NCI-H146 treated with DMSO at 0.1 percent for 48 hours (cell line): Measurements from ENCODE around the gene B3GLCT.
A peak's percentile ranks its signal among the peaks of the same experiment; 100 is the strongest.
"Not testable (repeated sequence)": the region's sequence is repeated elsewhere in the genome, so short reads cannot be mapped to it uniquely, and the experiment has no call there.

Source experiments
- DNase-seq: peaks from one replicate; lab custom pipeline; 2025; ENCODE audit not compliant: unreplicated experiment; lab: John Stamatoyannopoulos, UW

B3GLCT gene

DNA sequence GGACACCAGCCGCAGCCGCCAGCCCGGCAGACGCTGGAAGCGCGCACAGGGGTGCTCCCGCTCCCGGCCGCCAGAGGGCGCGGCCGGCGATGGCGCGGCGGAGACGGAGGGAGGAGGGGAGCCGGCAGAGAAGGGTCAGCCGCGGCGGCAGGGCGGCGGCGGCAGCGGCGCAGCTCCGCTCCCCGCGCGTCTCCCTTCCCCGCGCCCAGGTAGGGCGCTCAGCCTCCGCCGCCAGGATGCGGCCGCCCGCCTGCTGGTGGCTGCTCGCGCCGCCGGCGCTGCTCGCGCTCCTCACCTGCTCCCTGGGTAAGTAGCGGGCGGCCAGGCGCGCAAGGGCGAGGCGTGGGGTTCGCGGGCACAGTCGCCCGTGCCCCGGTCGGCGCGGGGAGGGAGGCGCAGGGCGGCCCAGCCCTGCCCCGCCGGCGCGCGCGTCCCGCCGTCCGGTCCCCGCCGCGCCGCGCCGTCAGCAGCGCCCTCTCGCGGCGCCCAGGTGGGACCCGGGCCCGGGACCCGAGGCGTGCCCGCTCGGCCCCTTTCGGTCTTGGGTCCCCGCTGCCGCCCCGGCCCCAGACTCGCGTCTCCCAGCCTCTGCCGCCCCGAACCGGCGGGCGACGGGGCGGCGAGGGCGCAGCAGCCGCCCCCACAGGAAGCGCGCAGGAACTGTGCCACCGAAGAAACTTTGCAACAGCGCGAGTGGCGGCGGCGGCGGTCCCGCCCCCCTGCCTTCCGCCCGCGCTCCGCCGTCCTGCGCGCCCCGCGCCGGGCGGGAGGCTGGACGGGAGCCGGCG is at the start of gene B3GLCT:
B3GLCT (plus strand) TSS at position 127 of the 788 bp plus-strand sequence; CDS start at position 237, 110 bp downstream.
- DNase-seq = peak; percentile 61

DNA sequence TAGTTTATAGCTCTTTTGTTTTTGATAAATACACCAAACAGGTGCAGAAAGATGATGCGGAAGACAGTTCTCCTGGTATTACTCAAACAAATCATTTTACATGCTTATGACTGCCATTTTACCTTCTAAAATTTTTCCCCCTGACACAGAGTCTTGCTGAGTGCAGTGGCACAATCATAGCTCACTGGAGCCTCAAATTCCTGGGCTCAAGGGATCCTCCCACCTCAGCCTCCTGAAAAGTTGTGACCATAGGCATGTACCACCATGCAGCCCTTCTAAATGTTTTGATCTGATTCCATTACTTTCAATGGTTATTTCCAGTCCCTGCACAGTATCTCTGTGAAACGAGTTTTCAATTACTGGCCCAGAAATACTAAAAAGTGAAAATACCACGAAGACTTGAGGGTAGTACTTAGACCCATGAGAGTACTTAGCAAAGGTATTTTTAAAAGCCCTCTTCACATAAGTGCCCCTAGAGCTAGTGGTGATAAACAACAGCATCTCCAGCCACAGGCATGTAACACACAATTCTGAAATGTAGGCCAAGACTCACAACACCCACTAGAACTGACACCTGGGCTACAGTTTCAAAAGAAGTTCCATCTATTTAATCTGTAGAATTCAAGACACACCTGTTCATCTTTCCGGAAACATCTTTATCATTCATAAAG is 49.3 kb upstream of the B3GLCT start:
- DNase-seq = no peak

DNA sequence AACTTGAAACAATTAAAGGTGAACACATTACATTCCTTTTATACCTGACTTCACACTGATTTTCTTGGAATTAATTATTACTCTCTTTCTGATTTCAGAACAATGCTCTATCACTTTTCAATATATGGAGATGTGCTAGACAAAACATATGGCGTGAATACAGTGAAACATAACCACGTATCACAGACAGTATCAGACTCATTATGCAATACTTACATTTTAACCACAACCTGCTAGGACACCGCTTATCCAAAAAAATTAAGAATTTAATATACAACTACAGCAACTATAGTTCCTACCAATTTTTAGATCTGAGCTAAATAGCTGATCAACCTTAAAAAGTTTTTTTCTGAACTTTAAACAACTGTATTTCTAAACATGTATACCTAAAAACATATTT is 47.9 kb upstream of the B3GLCT start:
- DNase-seq = no peak

DNA sequence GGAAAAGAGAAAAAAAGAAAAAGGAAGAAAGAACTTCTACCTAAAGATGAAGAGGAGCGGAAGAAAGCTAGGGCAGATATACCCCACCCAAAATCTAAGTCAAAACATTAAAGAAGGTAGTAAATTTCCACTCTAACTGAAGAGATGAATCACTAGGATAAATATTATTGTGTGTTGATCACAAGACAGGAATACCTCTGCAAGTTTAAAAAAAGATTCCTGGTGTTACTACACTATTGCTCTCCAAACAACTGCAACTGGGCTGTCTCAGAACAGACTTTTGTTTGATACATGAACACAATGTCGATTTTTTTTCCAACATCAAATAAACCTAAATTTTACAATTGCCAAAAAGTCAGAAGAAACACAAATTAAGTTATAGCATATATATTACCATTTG is 44.8 kb upstream of the B3GLCT start:
- no peak for DNase-seq

DNA sequence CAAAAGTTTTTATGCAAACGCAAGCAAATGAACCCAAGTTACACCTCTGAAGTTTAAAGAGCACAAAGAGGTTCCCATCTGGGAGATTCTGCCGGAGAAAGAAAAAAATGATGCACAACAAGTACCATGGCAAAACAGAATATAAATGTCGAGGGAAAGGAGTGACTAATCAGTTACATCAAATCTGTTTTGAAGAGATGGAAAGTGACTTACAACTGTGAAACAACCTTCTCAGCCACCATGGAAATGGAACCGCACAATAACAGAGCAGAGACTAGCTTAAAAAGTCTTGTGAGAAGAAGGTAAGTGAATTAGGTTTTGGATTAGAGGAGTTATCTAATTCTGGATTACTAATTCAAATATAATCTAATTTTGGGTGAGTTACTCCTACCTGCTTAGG is 40.5 kb upstream of the B3GLCT start:
- no peak for DNase-seq

DNA sequence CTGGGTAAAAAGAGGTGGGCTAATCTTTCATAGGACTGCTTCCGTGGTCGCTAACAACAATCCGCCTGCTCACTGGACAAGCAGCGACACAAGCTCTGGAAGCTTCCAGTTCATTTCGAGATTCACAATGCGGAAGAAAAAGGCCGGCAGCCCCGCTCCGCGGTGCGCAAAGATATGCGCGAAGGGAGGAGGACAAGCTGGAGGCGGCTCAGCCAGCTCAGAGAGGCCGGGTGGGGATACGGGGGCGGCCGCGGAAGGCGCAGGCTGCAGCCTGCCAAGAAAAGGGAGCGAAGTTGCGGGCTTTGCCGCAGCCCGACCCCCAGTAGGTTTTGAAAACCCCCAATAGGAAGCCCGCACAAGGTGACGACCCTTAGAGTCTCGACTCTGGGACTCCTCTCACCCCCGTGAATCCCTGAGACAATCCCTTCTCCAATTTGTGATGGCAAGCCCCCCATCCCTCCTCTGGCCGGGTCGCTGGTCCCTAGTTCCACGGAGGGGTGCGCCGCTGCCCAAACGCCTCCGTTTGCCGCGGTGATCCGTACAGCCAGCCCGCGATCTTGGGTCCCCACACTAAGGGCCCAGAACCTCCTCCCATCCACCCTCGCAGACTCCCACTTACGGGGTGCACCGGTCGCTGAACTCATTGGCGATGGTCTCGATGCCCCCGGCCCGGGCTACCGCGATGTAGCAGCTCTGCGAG is 38.8 kb upstream of the B3GLCT start:
- DNase-seq = peak; percentile 25

DNA sequence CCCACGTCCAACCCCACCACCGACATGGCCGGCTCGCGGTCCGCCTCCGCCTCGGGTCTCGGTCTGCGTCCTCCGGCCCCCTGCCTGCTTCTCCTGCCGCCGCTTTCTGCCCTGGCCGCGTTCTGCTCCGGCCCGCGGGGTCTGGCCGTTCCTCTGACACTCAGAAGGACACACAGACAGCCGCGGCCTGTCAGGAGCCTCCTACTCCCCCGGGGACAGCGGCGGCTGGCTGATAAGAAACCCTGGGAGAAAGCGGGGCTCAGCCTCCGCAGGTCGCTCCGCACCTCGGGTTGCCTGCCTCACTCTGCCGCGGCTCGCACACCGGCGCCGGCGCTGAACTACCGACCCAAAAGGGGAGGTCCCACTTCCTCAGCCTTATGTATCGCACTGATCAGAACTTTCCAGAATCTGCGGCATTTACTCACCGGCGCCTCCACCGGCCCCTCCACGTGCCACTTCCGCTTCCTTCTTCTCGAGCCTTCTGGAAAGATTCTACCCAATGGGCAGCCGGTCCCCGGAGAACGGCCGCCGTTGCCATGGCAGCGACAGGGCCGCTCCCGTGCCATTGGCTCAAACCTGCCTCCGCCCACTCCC is 38.1 kb upstream of the B3GLCT start, which contains the start of gene HSPH1:
HSPH1 (minus strand) TSS at position 348 of the 594 bp plus-strand sequence; CDS start at position 26, 322 bp downstream.
- DNase-seq = peak; percentile 95

DNA sequence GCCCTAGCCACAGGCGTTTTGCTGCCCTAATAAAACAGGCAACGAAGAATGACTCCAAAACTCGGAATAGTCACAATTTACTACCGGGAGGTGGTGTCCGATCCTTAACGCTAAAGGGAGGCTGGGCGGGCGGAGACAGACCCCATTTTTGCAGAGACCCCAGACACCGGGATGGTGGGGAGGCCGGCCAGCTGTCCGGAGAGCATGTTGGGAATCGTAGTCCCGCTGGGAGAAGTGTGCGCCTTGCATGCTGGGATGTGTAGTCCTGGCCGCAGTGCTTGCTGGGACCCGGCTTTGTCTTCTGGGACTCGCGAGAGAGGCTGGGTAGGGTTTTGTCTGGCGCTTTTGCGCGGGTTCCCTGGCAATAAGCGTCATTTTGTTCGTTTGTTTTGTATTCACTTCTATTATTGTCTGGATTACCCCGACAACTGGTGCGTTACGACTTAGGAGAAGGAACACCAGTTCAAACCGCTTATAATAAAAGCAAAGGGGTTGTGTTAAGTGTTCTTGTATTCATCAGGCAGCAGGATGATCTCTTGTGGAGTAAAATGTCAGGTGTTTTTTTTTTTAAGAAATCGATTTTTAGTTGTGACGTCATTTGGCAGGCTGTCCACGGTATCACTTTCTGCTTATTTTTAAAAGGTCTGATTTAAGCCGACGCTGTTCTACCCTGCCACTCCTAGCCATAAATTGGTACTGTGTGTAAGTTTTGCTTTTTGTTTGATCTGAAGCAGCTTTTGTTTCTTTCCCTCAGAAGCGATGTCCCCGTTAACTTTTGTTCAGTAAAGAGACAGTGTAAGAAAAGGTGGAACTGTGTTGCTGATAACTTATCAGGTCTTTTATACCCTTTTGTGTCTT is 37.4 kb upstream of the B3GLCT start:
- DNase-seq = peak; percentile 94

DNA sequence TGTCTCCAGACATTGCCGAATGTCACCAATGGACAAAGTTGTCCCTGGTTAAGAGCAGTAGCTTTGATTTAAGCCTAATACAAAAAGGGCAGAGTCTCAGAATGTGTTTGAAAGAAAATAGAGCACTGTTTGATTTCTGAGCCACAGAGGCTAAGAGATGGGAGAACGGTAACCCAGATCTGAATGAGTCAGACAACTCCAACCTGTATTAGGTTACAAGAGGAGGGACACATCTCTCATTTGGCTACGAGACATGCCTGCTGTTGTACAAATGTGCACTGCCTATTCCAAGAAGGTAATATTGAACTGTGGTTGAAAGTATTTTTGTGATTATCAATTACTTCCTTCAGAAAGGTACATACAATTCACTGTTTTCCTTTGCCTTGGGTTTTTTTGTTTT is 33.2 kb upstream of the B3GLCT start:
- no peak for DNase-seq

DNA sequence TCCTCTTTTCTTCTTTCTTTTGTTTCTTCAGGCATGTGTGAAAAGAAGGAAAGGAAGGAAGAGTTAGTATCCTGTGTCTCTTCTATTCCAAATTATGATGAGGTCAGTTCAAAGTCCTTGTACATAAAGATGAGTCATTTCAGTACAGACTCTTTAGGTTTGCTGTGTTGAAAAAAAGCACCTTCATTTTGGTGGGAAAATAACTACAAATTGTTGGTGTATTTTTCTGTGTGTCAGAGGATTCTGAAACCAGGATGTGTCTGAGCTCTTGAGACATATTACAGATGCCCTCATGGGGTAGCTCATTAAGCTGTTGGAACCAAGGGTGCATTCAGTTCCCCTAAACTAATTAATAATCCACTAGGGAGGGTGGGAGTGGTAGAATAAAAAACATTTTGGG is 32.3 kb upstream of the B3GLCT start:
- DNase-seq = no peak

DNA sequence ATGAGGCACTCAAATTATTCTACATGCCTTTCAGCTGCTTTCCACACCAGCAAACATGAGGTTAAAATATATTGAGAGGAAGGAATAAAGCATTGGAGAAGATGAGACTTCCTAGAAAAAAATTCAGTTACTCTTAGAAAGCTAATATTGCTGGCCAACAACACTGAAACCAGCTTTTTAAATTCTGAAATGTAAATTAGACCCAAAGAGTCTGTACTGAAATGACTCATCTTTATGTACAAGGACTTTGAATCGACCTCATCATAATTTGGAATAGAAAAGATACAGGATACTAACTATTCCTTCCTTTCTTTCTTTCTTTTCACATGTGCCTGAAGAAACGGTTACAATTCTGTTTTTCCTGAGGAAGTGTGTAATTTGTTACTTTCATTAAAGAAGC is 31.6 kb upstream of the B3GLCT start:
- no peak for DNase-seq

DNA sequence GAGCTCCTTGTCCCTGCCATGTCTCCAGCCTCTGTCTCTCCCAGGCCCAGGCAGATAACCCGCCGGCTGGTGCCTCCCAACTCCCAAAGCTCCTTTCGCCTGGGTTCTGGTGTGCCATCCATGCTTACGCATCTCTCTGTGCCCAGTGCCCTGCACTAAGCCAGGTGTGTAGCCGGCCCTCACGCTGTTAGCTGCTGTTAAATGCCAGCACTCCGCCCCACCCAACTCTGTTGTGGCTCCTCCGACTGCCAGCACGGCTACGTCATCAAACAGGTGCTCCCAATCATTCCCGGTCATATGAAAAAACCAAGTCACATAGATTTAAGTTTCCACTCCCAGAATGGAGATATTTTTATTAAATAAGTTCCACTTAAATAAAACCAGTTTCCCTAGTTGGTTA is 31.0 kb upstream of the B3GLCT start:
- DNase-seq = no peak

DNA sequence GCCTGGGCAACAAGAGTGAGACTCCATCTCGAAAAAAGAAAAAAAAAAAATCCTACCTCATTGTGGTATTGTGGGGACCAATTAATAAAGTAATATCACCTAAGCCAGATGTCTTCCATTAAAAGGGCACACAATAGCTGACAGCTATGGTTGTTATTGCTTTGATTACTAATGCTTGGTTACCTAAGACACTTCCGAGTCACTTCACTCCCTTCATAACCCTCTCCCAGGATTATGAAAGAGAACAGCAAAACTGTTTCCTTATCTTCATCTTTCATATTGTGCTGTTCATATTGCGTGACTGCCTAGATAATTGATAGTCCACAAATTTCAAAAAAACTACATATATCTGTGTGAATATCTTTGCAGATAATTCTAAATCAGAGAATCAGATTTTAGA is 27.8 kb upstream of the B3GLCT start:
- DNase-seq = no peak

DNA sequence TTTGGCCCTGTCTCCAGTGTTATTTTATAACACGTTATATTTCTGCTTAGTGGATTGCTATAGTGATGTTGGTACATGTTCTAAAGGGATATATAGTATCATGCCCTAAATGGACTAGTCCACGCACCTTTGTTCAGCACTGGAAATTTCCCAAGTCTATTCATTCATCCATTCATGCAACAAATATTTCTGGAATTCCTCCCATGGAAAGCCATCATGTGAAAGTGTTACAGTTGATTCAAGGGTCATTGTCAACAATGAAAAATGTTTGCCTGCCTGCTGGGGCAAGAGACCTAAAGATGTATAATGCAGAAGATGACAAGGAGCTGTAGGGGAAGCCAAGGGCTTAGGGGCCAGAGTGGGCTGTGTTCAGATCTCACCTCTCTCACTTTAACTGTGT is 27.2 kb upstream of the B3GLCT start:
- DNase-seq = no peak

DNA sequence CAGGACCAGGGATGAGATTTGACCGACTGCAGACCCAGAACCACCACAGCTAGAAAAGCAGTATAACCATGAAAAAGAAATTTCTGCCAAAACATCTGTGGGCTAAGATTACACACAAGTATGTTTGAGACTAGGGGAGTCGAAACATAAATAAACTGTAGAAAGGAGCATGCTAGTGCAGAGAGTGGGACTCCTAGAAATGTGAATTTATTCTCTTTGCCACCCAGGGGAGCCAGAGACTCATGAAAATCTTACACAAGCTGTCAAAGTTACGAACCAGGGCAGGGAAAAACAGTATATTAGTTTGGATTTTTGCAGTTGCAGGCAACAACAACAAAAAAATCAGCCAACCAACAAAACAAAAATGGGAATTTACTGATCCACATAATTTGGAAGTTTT is 25.8 kb upstream of the B3GLCT start:
- no peak for DNase-seq

DNA sequence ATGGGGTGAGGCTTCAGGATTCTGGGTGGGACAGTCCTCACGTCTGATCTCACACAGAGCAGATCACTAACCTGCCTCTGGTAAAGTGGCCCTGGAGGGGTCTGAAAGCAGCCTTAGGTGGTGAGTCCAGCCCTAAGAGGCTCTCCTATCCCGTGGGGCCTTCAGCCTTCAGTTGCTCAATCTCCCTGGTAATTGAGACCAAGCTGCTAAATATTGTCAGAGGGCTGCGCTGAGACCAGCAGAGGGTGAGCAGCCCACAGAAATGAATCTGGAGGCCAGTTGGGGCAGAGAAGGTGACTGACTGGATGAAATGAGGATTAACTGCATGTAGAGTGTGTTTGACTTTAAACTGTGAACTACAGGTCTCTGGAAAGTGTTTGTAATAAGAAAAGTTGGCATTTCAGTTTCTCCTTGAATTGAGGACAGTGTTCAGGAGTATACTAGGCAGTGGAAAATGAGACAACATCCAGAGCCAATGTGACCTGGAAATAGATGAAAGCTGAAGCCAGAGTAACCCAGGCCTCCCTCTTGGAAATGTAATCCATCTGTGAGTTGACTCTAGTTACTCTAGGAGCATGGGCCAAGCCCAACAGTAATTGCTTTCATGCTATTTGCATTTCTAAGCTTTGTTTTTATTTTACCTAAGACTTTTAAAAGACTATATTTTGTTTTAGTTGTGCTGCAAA is 23.8 kb upstream of the B3GLCT start:
- DNase-seq = no peak

DNA sequence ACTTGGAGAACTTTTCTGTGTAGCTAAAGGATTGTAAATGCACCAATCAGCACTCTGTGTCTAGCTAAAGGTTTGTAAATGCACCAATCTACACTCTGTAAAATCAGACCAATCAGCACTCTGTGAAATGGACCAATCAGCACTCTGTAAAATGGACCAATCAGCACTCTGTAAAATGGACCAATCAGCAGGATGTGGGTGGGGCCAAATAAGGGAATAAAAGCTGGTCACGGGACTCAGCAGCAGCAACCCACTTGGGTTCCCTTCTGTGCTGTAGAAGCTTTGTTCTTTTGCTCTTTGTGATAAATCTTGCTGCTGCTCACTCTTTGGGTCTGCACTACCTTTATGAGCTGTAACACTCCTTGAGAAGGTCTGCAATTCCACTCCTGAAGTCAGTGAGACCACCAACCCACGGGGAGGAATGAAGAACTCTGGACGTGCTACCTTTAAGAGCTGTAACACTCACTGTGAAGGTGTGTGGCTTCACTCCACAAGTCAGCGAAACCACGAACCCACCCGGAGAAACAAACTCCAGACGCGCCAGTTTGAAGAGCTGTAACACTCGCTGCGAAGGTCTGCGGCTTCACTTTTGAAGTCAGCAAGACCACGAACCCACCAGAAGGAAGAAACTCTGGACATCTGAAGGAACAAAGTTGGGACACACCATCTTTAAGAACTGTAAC is 21.8 kb upstream of the B3GLCT start:
- DNase-seq = not testable (repeated sequence)

DNA sequence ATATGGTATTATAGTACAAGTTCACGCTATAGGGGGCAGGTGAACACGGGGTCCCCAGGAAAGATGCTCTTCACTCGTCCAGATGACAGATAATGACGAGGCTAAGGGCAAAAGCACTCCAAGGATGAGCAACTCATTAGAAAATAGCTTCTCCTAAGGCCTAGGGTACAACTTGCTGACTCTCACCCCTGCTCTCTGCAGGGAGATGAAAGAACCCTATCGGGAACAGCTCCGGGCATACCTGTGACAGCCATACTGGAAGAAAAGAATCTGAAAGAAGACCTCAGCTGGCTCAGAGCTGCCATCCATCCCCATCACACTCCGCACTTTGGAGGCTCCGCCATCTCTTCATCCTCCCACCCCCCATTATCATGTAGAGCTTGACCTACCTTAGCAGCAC is 20.5 kb upstream of the B3GLCT start:
- DNase-seq = no peak

DNA sequence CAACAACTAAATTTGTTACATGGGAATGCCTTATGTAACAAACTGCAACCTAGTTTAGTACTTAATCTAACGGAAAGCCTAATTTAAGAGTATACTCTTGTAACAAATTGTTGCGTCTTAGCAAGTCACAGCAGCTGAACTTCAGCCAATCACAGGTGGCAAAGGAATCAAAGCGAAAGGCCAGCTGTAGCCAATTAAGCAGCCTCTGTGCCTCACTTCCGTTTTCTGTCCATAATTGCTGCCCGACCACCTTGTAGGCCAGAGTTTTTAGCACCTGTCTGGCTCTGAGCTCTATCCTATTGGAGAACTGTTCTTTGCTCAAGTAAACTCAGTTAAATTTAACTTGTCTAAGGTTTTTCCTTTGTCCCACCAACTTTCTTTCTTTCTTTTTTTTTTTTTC is 20.0 kb upstream of the B3GLCT start:
- no peak for DNase-seq
